ENCODE data around the gene CCDC57. TPM values are rescaled to one million over a fixed set of nuclear protein-coding genes. Genes with fewer than 3 reads are reported as not detected.

Gene CCDC57
- total RNA-seq, 1 experiment from 2014 or later = 36.6 TPM

- BruUV-seq (replicated peaks) = TSS peak; percentile 3
- POLR2A ChIA-PET (ENCODE audit: unreplicated experiment) = no interaction called here
- no peak for TF ChIP-seq EZH2phosphoT487 (IDR thresholded peaks at IDR 0.05; ENCODE audit: borderline replicate concordance, low read length)
- TF ChIP-seq, protein P1, sequence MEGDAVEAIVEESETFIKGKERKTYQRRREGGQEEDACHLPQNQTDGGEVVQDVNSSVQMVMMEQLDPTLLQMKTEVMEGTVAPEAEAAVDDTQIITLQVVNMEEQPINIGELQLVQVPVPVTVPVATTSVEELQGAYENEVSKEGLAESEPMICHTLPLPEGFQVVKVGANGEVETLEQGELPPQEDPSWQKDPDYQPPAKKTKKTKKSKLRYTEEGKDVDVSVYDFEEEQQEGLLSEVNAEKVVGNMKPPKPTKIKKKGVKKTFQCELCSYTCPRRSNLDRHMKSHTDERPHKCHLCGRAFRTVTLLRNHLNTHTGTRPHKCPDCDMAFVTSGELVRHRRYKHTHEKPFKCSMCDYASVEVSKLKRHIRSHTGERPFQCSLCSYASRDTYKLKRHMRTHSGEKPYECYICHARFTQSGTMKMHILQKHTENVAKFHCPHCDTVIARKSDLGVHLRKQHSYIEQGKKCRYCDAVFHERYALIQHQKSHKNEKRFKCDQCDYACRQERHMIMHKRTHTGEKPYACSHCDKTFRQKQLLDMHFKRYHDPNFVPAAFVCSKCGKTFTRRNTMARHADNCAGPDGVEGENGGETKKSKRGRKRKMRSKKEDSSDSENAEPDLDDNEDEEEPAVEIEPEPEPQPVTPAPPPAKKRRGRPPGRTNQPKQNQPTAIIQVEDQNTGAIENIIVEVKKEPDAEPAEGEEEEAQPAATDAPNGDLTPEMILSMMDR (conservative IDR thresholded peaks at IDR 0.05; ENCODE audit: low read depth, low read length) = no peak
- TF ChIP-seq EZH2 (IDR thresholded peaks at IDR 0.05; ENCODE audit: low read length, unreplicated experiment) = no peak
- intact Hi-C loops (cut with micrococcal nuclease) = no loop called here
- H3K4me2 ChIP-seq (ENCODE audit: low read length) = no peak overlapping the region
- H3K4me1 ChIP-seq (ENCODE audit: insufficient read depth, low read length) = no peaks in the 10 kb centered on the region
- peaks cover 13% of the 10 kb centered on the region for H3F3A ChIP-seq (ENCODE audit: low read length, unreplicated experiment)
- H3K36me3 ChIP-seq (ENCODE audit: low read depth, low read length) = peaks cover 80% of the 10 kb centered on the region
- H3K9me2 ChIP-seq (replicated peaks; ENCODE audit: low read length) = no peaks in the 10 kb centered on the region
- H3K79me2 ChIP-seq (ENCODE audit: low read length) = peaks cover 83% of the 10 kb centered on the region
- H3K27ac ChIP-seq (ENCODE audit: low read length) = no peak overlapping the region
- no peak overlapping the region for H3K9ac ChIP-seq (ENCODE audit: low read length)
- CTCF ChIA-PET = no interaction called here
- H4K20me1 ChIP-seq (ENCODE audit: low read length) = peaks cover 54% of the 10 kb centered on the region
- no peaks in the 10 kb centered on the region for H3K27me3 ChIP-seq (ENCODE audit: low read length)
- no peak overlapping the region for H2AFZ ChIP-seq (ENCODE audit: low read length)
- H3K9me3 ChIP-seq (ENCODE audit: low read length) = no peaks in the 10 kb centered on the region
- ATAC-seq = no peak
- no peak overlapping the region for H3K4me3 ChIP-seq (ENCODE audit: low read length)
- DNase-seq = no peak
These were observed 45.9 kb upstream of the CCDC57 start for GRCh38 chr17:82258555-82258954.

DNA sequence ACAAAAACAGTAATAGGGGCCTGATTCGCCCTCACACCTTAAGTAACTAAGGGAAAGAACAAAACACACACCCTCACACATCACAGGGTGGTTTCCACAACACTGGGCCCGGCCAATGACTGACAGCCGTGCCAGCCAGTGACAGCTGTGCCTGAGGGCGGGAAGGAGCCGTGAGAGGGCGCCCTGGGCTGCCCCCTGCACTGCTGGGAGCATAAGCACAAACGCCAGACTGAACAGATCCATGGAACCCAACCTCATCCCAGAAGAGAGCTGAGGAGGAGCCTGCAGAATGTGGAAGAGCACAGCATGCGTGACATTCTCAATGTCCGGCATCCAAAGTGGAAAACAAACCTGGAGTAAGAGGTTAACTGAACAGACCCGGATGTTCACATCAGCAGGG, 44.8 kb upstream of the CCDC57 start:
- ATAC-seq (no peak; the same call in 1 of the 2 replicates), DNase-seq (no peak)
- ChIA-PET POLR2A (ENCODE audit: unreplicated experiment) (no interaction called here), CTCF (no interaction called here)
- Histone ChIP-seq H3K9me2 (replicated peaks; ENCODE audit: low read length) (no peaks in the 10 kb centered on the region), H3K27ac (ENCODE audit: low read length) (no peak overlapping the region), H3K27me3 (ENCODE audit: low read length) (no peaks in the 10 kb centered on the region), H3K9ac (ENCODE audit: low read length) (no peak overlapping the region), H4K20me1 (ENCODE audit: low read length) (peaks cover 52% of the 10 kb centered on the region), H3K4me3 (ENCODE audit: low read length) (no peak overlapping the region), H3K9me3 (ENCODE audit: low read length) (no peaks in the 10 kb centered on the region), H3K4me2 (ENCODE audit: low read length) (no peak overlapping the region), H3K36me3 (ENCODE audit: low read depth, low read length) (peaks cover 82% of the 10 kb centered on the region), H3K4me1 (ENCODE audit: insufficient read depth, low read length) (no peaks in the 10 kb centered on the region), H3F3A (ENCODE audit: low read length, unreplicated experiment) (peaks cover 13% of the 10 kb centered on the region), H3K79me2 (ENCODE audit: low read length) (peaks cover 83% of the 10 kb centered on the region), H2AFZ (ENCODE audit: low read length) (no peak overlapping the region)
- intact Hi-C loops (cut with micrococcal nuclease) = no loop called here
- no peak for TF ChIP-seq EZH2 (IDR thresholded peaks at IDR 0.05; ENCODE audit: low read length, unreplicated experiment)
- TF ChIP-seq EZH2phosphoT487 (IDR thresholded peaks at IDR 0.05; ENCODE audit: borderline replicate concordance, low read length) = no peak
- TF ChIP-seq, protein P1 (conservative IDR thresholded peaks at IDR 0.05; ENCODE audit: low read depth, low read length) = no peak
- no TSS peak for BruUV-seq (replicated peaks)

- TF ChIP-seq EZH2phosphoT487 (IDR thresholded peaks at IDR 0.05; ENCODE audit: borderline replicate concordance, low read length) = no peak
- TF ChIP-seq EZH2 (IDR thresholded peaks at IDR 0.05; ENCODE audit: low read length, unreplicated experiment) = no peak
- TF ChIP-seq, protein P1 (conservative IDR thresholded peaks at IDR 0.05; ENCODE audit: low read depth, low read length) = no peak
- H4K20me1 ChIP-seq (ENCODE audit: low read length) = peaks cover 44% of the 10 kb centered on the region
- BruUV-seq (replicated peaks) = no TSS peak
These were observed 43.7 kb upstream of the CCDC57 start for GRCh38 chr17:82256242-82256885.

More at GRCh38 chr17:82256242-82256885, 43.7 kb upstream of the CCDC57 start:
- intact Hi-C loops (cut with micrococcal nuclease) = no loop called here
- CTCF ChIA-PET = no interaction called here
- Histone ChIP-seq H3F3A (ENCODE audit: low read length, unreplicated experiment) (peaks cover 19% of the 10 kb centered on the region), H3K4me1 (ENCODE audit: insufficient read depth, low read length) (no peaks in the 10 kb centered on the region), H3K36me3 (ENCODE audit: low read depth, low read length) (peaks cover 82% of the 10 kb centered on the region), H3K4me3 (ENCODE audit: low read length) (no peak overlapping the region), H2AFZ (ENCODE audit: low read length) (no peak overlapping the region), H3K27me3 (ENCODE audit: low read length) (no peaks in the 10 kb centered on the region), H3K9ac (ENCODE audit: low read length) (no peak overlapping the region), H3K79me2 (ENCODE audit: low read length) (peaks cover 83% of the 10 kb centered on the region), H3K9me3 (ENCODE audit: low read length) (no peaks in the 10 kb centered on the region), H3K9me2 (replicated peaks; ENCODE audit: low read length) (no peaks in the 10 kb centered on the region), H3K27ac (ENCODE audit: low read length) (no peak overlapping the region), H3K4me2 (ENCODE audit: low read length) (no peak overlapping the region)
- ATAC-seq (no peak), DNase-seq (no peak)
- POLR2A ChIA-PET (ENCODE audit: unreplicated experiment) = no interaction called here
